GM21390 (cell line): ENCODE results near the gene ZBTB1.

ENCODE experiments used
- ATAC-seq: cut with Tn5 transposase; IDR thresholded peaks from one replicate; pipeline ENCODE4 v1.9.1; 2021; ENCODE audit not compliant: unreplicated experiment

The ZBTB1 gene

GRCh38 chr14:64504310-64504896, at the start of gene ZBTB1:
ZBTB1 (plus strand) TSS chr14:64504770; CDS start chr14:64521505, 16,735 bp downstream.
- ATAC-seq, result peak; percentile 24

GRCh38 chr14:64459405-64460136, 45.0 kb upstream of the ZBTB1 start:
- no peak for ATAC-seq

- ATAC-seq, result no peak
Measured at GRCh38 chr14:64461221-64461620, 43.3 kb upstream of the ZBTB1 start.

- ATAC-seq, result no peak
Measured at GRCh38 chr14:64463195-64463594, 41.4 kb upstream of the ZBTB1 start.

- no peak for ATAC-seq
Measured at GRCh38 chr14:64463873-64464272, 40.7 kb upstream of the ZBTB1 start.

GRCh38 chr14:64464651-64465050, 39.9 kb upstream of the ZBTB1 start:
- ATAC-seq, result no peak

- peak; percentile 71 for ATAC-seq
Measured at GRCh38 chr14:64465191-64465822, 39.3 kb upstream of the ZBTB1 start, which contains the start of gene AKAP5. AKAP5 (plus strand) TSS chr14:64465499; CDS start chr14:64468395, 2,896 bp downstream.

GRCh38 chr14:64465831-64466554, 38.6 kb upstream of the ZBTB1 start:
- ATAC-seq, result no peak

GRCh38 chr14:64467101-64467500, 37.5 kb upstream of the ZBTB1 start:
- ATAC-seq, result no peak

- no peak for ATAC-seq
Measured at GRCh38 chr14:64467566-64467965, 37.0 kb upstream of the ZBTB1 start.

GRCh38 chr14:64468451-64468850, 36.1 kb upstream of the ZBTB1 start:
- no peak for ATAC-seq

GRCh38 chr14:64474041-64474440, 30.5 kb upstream of the ZBTB1 start:
- no peak for ATAC-seq

GRCh38 chr14:64474698-64475097, 29.9 kb upstream of the ZBTB1 start:
- ATAC-seq, result no peak

GRCh38 chr14:64475585-64476273, 28.8 kb upstream of the ZBTB1 start:
- no peak for ATAC-seq

- ATAC-seq, result no peak
Measured at GRCh38 chr14:64476438-64476837, 28.1 kb upstream of the ZBTB1 start.

- no peak for ATAC-seq
Measured at GRCh38 chr14:64478634-64479250, 25.8 kb upstream of the ZBTB1 start.

GRCh38 chr14:64488590-64489099, 15.9 kb upstream of the ZBTB1 start:
- no peak for ATAC-seq

GRCh38 chr14:64491637-64492036, 12.9 kb upstream of the ZBTB1 start:
- no peak for ATAC-seq

GRCh38 chr14:64493455-64493854, 11.1 kb upstream of the ZBTB1 start:
- ATAC-seq, result no peak

- ATAC-seq, result no peak
Measured at GRCh38 chr14:64495252-64495651, 9.3 kb upstream of the ZBTB1 start.
